ENCODE results near the gene LDLRAD4. TPM values are rescaled to one million over a fixed set of nuclear protein-coding genes. Genes with fewer than 3 reads are reported as not detected.

Gene LDLRAD4
- polyA plus RNA-seq, 4 donors: 2.7 to 17.6 (median 7.0) TPM

- Histone ChIP-seq H3K36me3 (ENCODE audit: control insufficient read depth in 3 of 3, insufficient read depth in 2 of 3, low read depth in 1 of 3, low read length in 3 of 3) (no peaks in the 10 kb centered on the region), H3K4me3 (ENCODE audit: low read depth in 1 of 3, low read length in 3 of 3) (no peak overlapping the region), H3K27ac (ENCODE audit: low read depth in 1 of 3, low read length in 2 of 3) (no peak overlapping the region), H3K27me3 (ENCODE audit: control insufficient read depth in 3 of 3, insufficient read depth in 3 of 3, low read length in 3 of 3) (no peaks in the 10 kb centered on the region), H3K4me1 (ENCODE audit: control insufficient read depth in 3 of 3, insufficient read depth in 2 of 3, low read depth in 1 of 3, low read length in 2 of 3) (no peaks in the 10 kb centered on the region), H3K9me3 (ENCODE audit: control insufficient read depth in 2 of 2, insufficient read depth in 1 of 2, low read depth in 1 of 2, low read length in 1 of 2) (no peaks in the 10 kb centered on the region)
- FAIRE-seq (no peak), DNase-seq (no peak)
- WGBS, 3 donors: 82 to 88% (median 83%) methylated on average over 3 of the region's 3 CpGs
Observed at GRCh38 chr18:13427354-13427753, 208.8 kb downstream of the LDLRAD4 start.

DNA sequence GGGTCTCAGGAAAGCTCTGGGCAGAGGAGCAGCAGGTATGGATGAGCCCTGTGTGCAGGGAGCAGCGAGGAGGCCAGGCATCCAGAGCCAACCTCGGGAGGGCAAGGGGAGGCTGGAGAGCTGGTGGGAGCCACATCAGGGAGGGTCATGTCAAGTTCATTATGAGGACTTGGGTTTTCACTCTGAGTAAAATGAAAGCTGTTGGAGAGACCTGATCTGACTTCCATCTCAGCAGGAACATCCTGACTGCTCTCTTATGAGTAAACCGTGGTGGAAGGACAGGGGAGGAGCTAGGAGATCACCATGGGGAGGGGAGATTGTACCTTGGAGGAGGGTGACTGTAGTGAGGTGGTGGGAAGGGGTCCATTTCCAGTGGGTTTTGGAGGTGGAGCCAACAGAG lies 209.8 kb downstream of the LDLRAD4 start:
- DNase-seq (no peak), FAIRE-seq (no peak)
- Histone ChIP-seq H3K4me1 (ENCODE audit: control insufficient read depth in 3 of 3, insufficient read depth in 2 of 3, low read depth in 1 of 3, low read length in 2 of 3) (no peaks in the 10 kb centered on the region), H3K9me3 (ENCODE audit: control insufficient read depth in 2 of 2, insufficient read depth in 1 of 2, low read depth in 1 of 2, low read length in 1 of 2) (no peaks in the 10 kb centered on the region), H3K4me3 (ENCODE audit: low read depth in 1 of 3, low read length in 3 of 3) (no peak overlapping the region), H3K27me3 (ENCODE audit: control insufficient read depth in 3 of 3, insufficient read depth in 3 of 3, low read length in 3 of 3) (no peaks in the 10 kb centered on the region), H3K36me3 (ENCODE audit: control insufficient read depth in 3 of 3, insufficient read depth in 2 of 3, low read depth in 1 of 3, low read length in 3 of 3) (no peaks in the 10 kb centered on the region), H3K27ac (ENCODE audit: low read depth in 1 of 3, low read length in 2 of 3) (no peak overlapping the region)
- 59 to 88% (median 74%) methylated on average over 3 of the region's 3 CpGs for WGBS, 3 donors

- H3K4me3 ChIP-seq (ENCODE audit: low read depth in 1 of 3, low read length in 3 of 3): no peak overlapping the region
- H3K27me3 ChIP-seq (ENCODE audit: control insufficient read depth in 3 of 3, insufficient read depth in 3 of 3, low read length in 3 of 3): no peaks in the 10 kb centered on the region
- DNase-seq: no peak
- H3K4me1 ChIP-seq (ENCODE audit: control insufficient read depth in 3 of 3, insufficient read depth in 2 of 3, low read depth in 1 of 3, low read length in 2 of 3): no peaks in the 10 kb centered on the region
- H3K9me3 ChIP-seq (ENCODE audit: control insufficient read depth in 2 of 2, insufficient read depth in 1 of 2, low read depth in 1 of 2, low read length in 1 of 2): no peaks in the 10 kb centered on the region
- no peaks in the 10 kb centered on the region for H3K36me3 ChIP-seq (ENCODE audit: control insufficient read depth in 3 of 3, insufficient read depth in 2 of 3, low read depth in 1 of 3, low read length in 3 of 3)
- H3K27ac ChIP-seq (ENCODE audit: low read depth in 1 of 3, low read length in 2 of 3): no peak overlapping the region
- no peak for FAIRE-seq
- 87 to 98% (median 88%) methylated on average over 5 of the region's 5 CpGs for WGBS, 3 donors
Observed at GRCh38 chr18:13429016-13429415, 210.5 kb downstream of the LDLRAD4 start.

DNA sequence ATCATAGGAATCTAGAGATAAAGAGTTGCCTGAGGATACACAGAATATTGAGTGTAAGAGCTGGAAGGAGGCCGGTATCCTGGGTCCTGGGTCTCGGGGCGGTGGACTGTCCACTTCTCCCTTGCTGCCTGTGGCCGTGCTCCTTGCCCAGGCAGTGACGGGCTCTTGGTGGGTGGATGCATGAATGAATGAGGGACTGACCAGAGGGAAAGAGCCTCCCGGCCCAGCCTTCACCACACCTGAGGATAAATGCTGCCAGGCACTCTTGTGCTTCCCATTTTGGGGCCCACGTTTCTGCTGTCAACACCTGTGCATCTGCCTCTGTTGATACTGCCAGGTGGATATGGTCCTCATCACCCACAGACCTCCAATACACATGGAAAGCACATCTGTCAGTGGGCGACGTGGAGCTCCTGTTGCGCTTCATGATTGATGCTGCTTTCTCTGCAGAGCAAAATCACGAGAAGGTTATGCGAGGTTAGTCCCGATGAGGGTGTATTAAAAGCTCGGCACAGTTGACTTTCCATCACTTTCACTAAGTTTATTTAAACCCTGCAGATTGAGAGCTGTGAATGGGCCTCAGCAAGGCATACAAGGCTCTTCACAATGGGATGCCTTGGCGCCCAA lies 211.4 kb downstream of the LDLRAD4 start:
- DNase-seq: no peak
- 85 to 91% (median 86%) methylated on average over 15 of the region's 15 CpGs for WGBS, 3 donors
- H3K4me1 ChIP-seq (ENCODE audit: control insufficient read depth in 3 of 3, insufficient read depth in 2 of 3, low read depth in 1 of 3, low read length in 2 of 3): no peaks in the 10 kb centered on the region
- H3K4me3 ChIP-seq (ENCODE audit: low read depth in 1 of 3, low read length in 3 of 3): no peak overlapping the region
- H3K27me3 ChIP-seq (ENCODE audit: control insufficient read depth in 3 of 3, insufficient read depth in 3 of 3, low read length in 3 of 3): no peaks in the 10 kb centered on the region
- no peak for FAIRE-seq
- no peaks in the 10 kb centered on the region for H3K36me3 ChIP-seq (ENCODE audit: control insufficient read depth in 3 of 3, insufficient read depth in 2 of 3, low read depth in 1 of 3, low read length in 3 of 3)
- H3K27ac ChIP-seq (ENCODE audit: low read depth in 1 of 3, low read length in 2 of 3): no peak overlapping the region
- H3K9me3 ChIP-seq (ENCODE audit: control insufficient read depth in 2 of 2, insufficient read depth in 1 of 2, low read depth in 1 of 2, low read length in 1 of 2): no peaks in the 10 kb centered on the region

- Histone ChIP-seq H3K4me1 (ENCODE audit: control insufficient read depth in 3 of 3, insufficient read depth in 2 of 3, low read depth in 1 of 3, low read length in 2 of 3) (no peaks in the 10 kb centered on the region), H3K27me3 (ENCODE audit: control insufficient read depth in 3 of 3, insufficient read depth in 3 of 3, low read length in 3 of 3) (no peaks in the 10 kb centered on the region), H3K4me3 (ENCODE audit: low read depth in 1 of 3, low read length in 3 of 3) (no peak overlapping the region), H3K9me3 (ENCODE audit: control insufficient read depth in 2 of 2, insufficient read depth in 1 of 2, low read depth in 1 of 2, low read length in 1 of 2) (no peaks in the 10 kb centered on the region), H3K36me3 (ENCODE audit: control insufficient read depth in 3 of 3, insufficient read depth in 2 of 3, low read depth in 1 of 3, low read length in 3 of 3) (no peaks in the 10 kb centered on the region), H3K27ac (ENCODE audit: low read depth in 1 of 3, low read length in 2 of 3) (no peak overlapping the region)
- 95 to 98% (median 96%) methylated on average over 4 of the region's 4 CpGs for whole genome bisulfite sequencing, 3 donors
- DNase-seq: no peak
- FAIRE-seq: no peak
Observed at GRCh38 chr18:13430663-13431062, 212.1 kb downstream of the LDLRAD4 start.

- Histone ChIP-seq H3K4me3 (ENCODE audit: low read depth in 1 of 3, low read length in 3 of 3) (no peak overlapping the region), H3K4me1 (ENCODE audit: control insufficient read depth in 3 of 3, insufficient read depth in 2 of 3, low read depth in 1 of 3, low read length in 2 of 3) (no peaks in the 10 kb centered on the region), H3K9me3 (ENCODE audit: control insufficient read depth in 2 of 2, insufficient read depth in 1 of 2, low read depth in 1 of 2, low read length in 1 of 2) (no peaks in the 10 kb centered on the region), H3K36me3 (ENCODE audit: control insufficient read depth in 3 of 3, insufficient read depth in 2 of 3, low read depth in 1 of 3, low read length in 3 of 3) (no peaks in the 10 kb centered on the region), H3K27ac (ENCODE audit: low read depth in 1 of 3, low read length in 2 of 3) (no peak overlapping the region), H3K27me3 (ENCODE audit: control insufficient read depth in 3 of 3, insufficient read depth in 3 of 3, low read length in 3 of 3) (no peaks in the 10 kb centered on the region)
- 89 to 93% (median 93%) methylated on average over 16 of the region's 16 CpGs for WGBS, 3 donors
- FAIRE-seq (no peak), DNase-seq (no peak)
Observed at GRCh38 chr18:13431886-13432285, 213.3 kb downstream of the LDLRAD4 start.

- H3K27ac ChIP-seq (ENCODE audit: low read depth in 1 of 3, low read length in 2 of 3): no peak overlapping the region
- no peaks in the 10 kb centered on the region for H3K9me3 ChIP-seq (ENCODE audit: control insufficient read depth in 2 of 2, insufficient read depth in 1 of 2, low read depth in 1 of 2, low read length in 1 of 2)
- no peak overlapping the region for H3K4me3 ChIP-seq (ENCODE audit: low read depth in 1 of 3, low read length in 3 of 3)
- WGBS, 3 donors: 66 to 79% (median 74%) methylated on average over 3 of the region's 3 CpGs
- FAIRE-seq (no peak), DNase-seq (no peak)
- no peaks in the 10 kb centered on the region for H3K27me3 ChIP-seq (ENCODE audit: control insufficient read depth in 3 of 3, insufficient read depth in 3 of 3, low read length in 3 of 3)
- no peaks in the 10 kb centered on the region for H3K36me3 ChIP-seq (ENCODE audit: control insufficient read depth in 3 of 3, insufficient read depth in 2 of 3, low read depth in 1 of 3, low read length in 3 of 3)
- H3K4me1 ChIP-seq (ENCODE audit: control insufficient read depth in 3 of 3, insufficient read depth in 2 of 3, low read depth in 1 of 3, low read length in 2 of 3): no peaks in the 10 kb centered on the region
Observed at GRCh38 chr18:13433125-13433524, 214.6 kb downstream of the LDLRAD4 start.

- Histone ChIP-seq H3K4me1 (ENCODE audit: control insufficient read depth in 3 of 3, insufficient read depth in 2 of 3, low read depth in 1 of 3, low read length in 2 of 3) (no peaks in the 10 kb centered on the region), H3K4me3 (ENCODE audit: low read depth in 1 of 3, low read length in 3 of 3) (no peak overlapping the region), H3K27ac (ENCODE audit: low read depth in 1 of 3, low read length in 2 of 3) (no peak overlapping the region), H3K36me3 (ENCODE audit: control insufficient read depth in 3 of 3, insufficient read depth in 2 of 3, low read depth in 1 of 3, low read length in 3 of 3) (no peaks in the 10 kb centered on the region), H3K27me3 (ENCODE audit: control insufficient read depth in 3 of 3, insufficient read depth in 3 of 3, low read length in 3 of 3) (no peaks in the 10 kb centered on the region), H3K9me3 (ENCODE audit: control insufficient read depth in 2 of 2, insufficient read depth in 1 of 2, low read depth in 1 of 2, low read length in 1 of 2) (no peaks in the 10 kb centered on the region)
- DNase-seq (no peak), FAIRE-seq (no peak)
- 86 to 92% (median 86%) methylated on average over 5 of the region's 5 CpGs for WGBS, 3 donors
Observed at GRCh38 chr18:13433685-13434084, 215.1 kb downstream of the LDLRAD4 start.

- Histone ChIP-seq H3K27me3 (ENCODE audit: control insufficient read depth in 3 of 3, insufficient read depth in 3 of 3, low read length in 3 of 3) (no peaks in the 10 kb centered on the region), H3K9me3 (ENCODE audit: control insufficient read depth in 2 of 2, insufficient read depth in 1 of 2, low read depth in 1 of 2, low read length in 1 of 2) (no peaks in the 10 kb centered on the region), H3K27ac (ENCODE audit: low read depth in 1 of 3, low read length in 2 of 3) (no peak overlapping the region), H3K4me3 (ENCODE audit: low read depth in 1 of 3, low read length in 3 of 3) (no peak overlapping the region), H3K4me1 (ENCODE audit: control insufficient read depth in 3 of 3, insufficient read depth in 2 of 3, low read depth in 1 of 3, low read length in 2 of 3) (no peaks in the 10 kb centered on the region), H3K36me3 (ENCODE audit: control insufficient read depth in 3 of 3, insufficient read depth in 2 of 3, low read depth in 1 of 3, low read length in 3 of 3) (no peaks in the 10 kb centered on the region)
- WGBS, 3 donors: 40 to 74% (median 56%) methylated on average over 5 of the region's 5 CpGs
- DNase-seq: peak in 1 of 2 donors; percentile 11
- no peak for FAIRE-seq
Observed at GRCh38 chr18:13434854-13435253, 216.3 kb downstream of the LDLRAD4 start.

Data from small intestine (tissue), 7 donors.